Vagina (tissue), 2 donors: ENCODE data around the gene KCTD11.

Source experiments
- CTCF ChIP-seq, 3 experiments: fragments of 450-650 bp in 2 of 3; fragments of 200-600 bp in 1 of 3; sonication (generic) in 1 of 3; IDR thresholded peaks; one replicate each; pipeline ENCODE4 v1.5.1; 2017 to 2019; ENCODE audit warnings: antibody characterized with exemption in 3 of 3, mild to moderate bottlenecking in 2 of 3, moderate library complexity in 2 of 3
- POLR2A ChIP-seq, 2 donors: fragments of 450-650 bp; IDR thresholded peaks; one replicate each; pipeline ENCODE4 v1.6.1; 2017; ENCODE audit warnings: antibody characterized with exemption in 2 of 2, mild to moderate bottlenecking in 2 of 2, moderate library complexity in 2 of 2

DNA sequence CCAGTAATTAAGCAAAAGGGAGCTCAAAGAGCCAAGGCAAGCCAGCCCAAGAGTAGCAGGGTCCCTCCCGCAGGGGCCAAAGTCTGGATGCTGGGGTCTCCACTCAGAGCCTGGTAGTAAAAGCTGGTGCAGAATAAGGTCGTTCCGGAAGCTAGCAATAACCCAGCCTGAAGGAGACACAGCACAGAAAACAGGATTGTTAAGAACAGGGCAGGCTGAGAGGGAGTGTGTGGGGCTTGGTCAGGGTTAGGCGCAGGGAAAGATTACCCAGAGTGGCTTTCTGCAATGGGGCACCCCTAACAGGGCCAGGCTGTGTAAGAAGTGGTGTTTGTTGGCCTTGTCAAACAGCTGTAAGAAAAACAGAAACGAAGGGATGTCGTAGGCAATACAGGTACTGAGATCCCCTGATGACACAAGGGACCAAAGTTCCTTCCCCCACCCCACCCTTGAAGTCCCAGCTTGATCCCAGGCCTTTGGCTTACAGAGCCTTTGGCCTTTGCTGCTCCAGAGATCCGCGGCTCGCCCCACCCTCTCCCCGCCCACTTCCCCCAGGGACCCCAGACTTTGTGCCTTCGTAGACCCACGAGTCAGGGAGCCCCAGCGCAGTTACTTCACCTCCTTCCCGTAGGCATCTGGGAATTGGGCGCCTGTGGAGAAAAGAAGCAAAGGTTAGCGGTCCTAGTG is 51.2 kb downstream of the KCTD11 start:
- TF ChIP-seq POLR2A (IDR thresholded peaks at IDR 0.05) (no peak), CTCF (IDR thresholded peaks at IDR 0.05) (no peak)
